ENCODE measurements around the gene KCNJ16.

- TF ChIP-seq AFF4 (CRISPR knock-in tag; IDR thresholded peaks at IDR 0.05) (no peak), ZNF205 (CRISPR knock-in tag; IDR thresholded peaks at IDR 0.05) (no peak), PTBP1 (IDR thresholded peaks at IDR 0.05; ENCODE audit: low read depth, low read length, poor library complexity, severe bottlenecking) (no peak), ZNF12 (CRISPR knock-in tag; IDR thresholded peaks at IDR 0.05) (no peak), ZBTB26 (CRISPR knock-in tag; IDR thresholded peaks at IDR 0.05; ENCODE audit: borderline replicate concordance) (no peak), ZFX (CRISPR knock-in tag; IDR thresholded peaks at IDR 0.05; ENCODE audit: low read depth) (no peak), CCAR2 (optimal IDR thresholded peaks at IDR 0.05; ENCODE audit: low read depth, low read length) (no peak), MXD4 (CRISPR knock-in tag; IDR thresholded peaks at IDR 0.05) (no peak), ZNF431 (CRISPR knock-in tag; IDR thresholded peaks at IDR 0.05; ENCODE audit: borderline replicate concordance, low read depth) (no peak), RBAK (CRISPR knock-in tag; IDR thresholded peaks at IDR 0.05) (no peak), POLR2AphosphoS2 (IDR thresholded peaks at IDR 0.05; ENCODE audit: low read depth, low read length) (no peak), POLR2A (IDR thresholded peaks at IDR 0.05; ENCODE audit: insufficient read depth in 1 of 2, low read depth in 2 of 2, low read length in 2 of 2) (no peak), ATF3 (CRISPR knock-in tag; IDR thresholded peaks at IDR 0.05) (no peak)
Measured at GRCh38 chr17:70121126-70121525, 46.1 kb downstream of the KCNJ16 start.

Measured in HepG2 (cell line).